Uterus (tissue), 2 donors: ENCODE data around the gene SGIP1.
"Not testable (repeated sequence)": the region's sequence is repeated elsewhere in the genome, so short reads cannot be mapped to it uniquely, and the experiment has no call there.

Experiments used
- POLR2A ChIP-seq, 2 donors: fragments of 450-650 bp; IDR thresholded peaks; one replicate each; pipeline ENCODE4 v1.6.1; 2016; ENCODE audit warnings: antibody characterized with exemption in 2 of 2, mild to moderate bottlenecking in 1 of 2, moderate library complexity in 1 of 2
- TF ChIP-seq, protein P1 (sequence below), 4 experiments: fragments of 200-600 bp in 2 of 4; fragments of 450-650 bp in 2 of 4; sonication (generic) in 2 of 4; IDR thresholded peaks; one replicate each; pipeline ENCODE4 v1.5.1; 2016 to 2019; ENCODE audit warnings: antibody characterized with exemption in 4 of 4, mild to moderate bottlenecking in 2 of 4, moderate library complexity in 1 of 4

GRCh38 chr1:66728716-66729115 lies 194.8 kb downstream of the SGIP1 start:
- TF ChIP-seq, protein P1, sequence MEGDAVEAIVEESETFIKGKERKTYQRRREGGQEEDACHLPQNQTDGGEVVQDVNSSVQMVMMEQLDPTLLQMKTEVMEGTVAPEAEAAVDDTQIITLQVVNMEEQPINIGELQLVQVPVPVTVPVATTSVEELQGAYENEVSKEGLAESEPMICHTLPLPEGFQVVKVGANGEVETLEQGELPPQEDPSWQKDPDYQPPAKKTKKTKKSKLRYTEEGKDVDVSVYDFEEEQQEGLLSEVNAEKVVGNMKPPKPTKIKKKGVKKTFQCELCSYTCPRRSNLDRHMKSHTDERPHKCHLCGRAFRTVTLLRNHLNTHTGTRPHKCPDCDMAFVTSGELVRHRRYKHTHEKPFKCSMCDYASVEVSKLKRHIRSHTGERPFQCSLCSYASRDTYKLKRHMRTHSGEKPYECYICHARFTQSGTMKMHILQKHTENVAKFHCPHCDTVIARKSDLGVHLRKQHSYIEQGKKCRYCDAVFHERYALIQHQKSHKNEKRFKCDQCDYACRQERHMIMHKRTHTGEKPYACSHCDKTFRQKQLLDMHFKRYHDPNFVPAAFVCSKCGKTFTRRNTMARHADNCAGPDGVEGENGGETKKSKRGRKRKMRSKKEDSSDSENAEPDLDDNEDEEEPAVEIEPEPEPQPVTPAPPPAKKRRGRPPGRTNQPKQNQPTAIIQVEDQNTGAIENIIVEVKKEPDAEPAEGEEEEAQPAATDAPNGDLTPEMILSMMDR (IDR thresholded peaks at IDR 0.05) = not testable (repeated sequence)
- not testable (repeated sequence) for TF ChIP-seq POLR2A (IDR thresholded peaks at IDR 0.05)
